ENCODE data around the gene DRD2.

The DRD2 gene

GRCh38 chr11:113363406-113363805 is 111.8 kb downstream of the DRD2 start:
- DNase-seq = no peak

All from stimulated activated naive CD4-positive, alpha-beta T cell treated with Interleukin-2 at 50 U/mL for 16 hours (primary cell).